Ovary (tissue), 9 donors: ENCODE measurements around the gene RPS3A. TPM values are rescaled to one million over a fixed set of nuclear protein-coding genes. Genes with fewer than 3 reads are reported as not detected.

Source experiments
- DNase-seq, 5 donors: peaks; one replicate each; pipeline ENCODE4 v3.0.0-alpha.2; 2019 to 2020
- H3K27ac ChIP-seq, 2 donors: fragments of 200-600 bp; one replicate each; pipeline versions ENCODE4 v1.5.1 to v1.8.0; 2019 to 2022
- H3K27me3 ChIP-seq: fragments of 200-600 bp; one replicate; pipeline ENCODE4 v1.8.0; 2022
- H3K36me3 ChIP-seq: fragments of 200-600 bp; sonication (generic); one replicate; pipeline ENCODE4 v1.5.1; 2019
- H3K4me1 ChIP-seq: one replicate; pipeline ENCODE4 v1.8.1; 2013; ENCODE audit warnings: mild to moderate bottlenecking, moderate library complexity; ENCODE audit not compliant: insufficient read depth
- H3K4me3 ChIP-seq: fragments of 200-600 bp; sonication (generic); one replicate; pipeline ENCODE4 v1.5.1; 2017
- H3K9me3 ChIP-seq, 2 donors: fragments of 200-600 bp in 1 of 2; sonication (generic) in 1 of 2; one replicate each; pipeline versions ENCODE4 v1.5.1 to v1.8.1; 2013 to 2019; ENCODE audit warnings: mild to moderate bottlenecking in 1 of 2, moderate library complexity in 1 of 2
- CTCF ChIP-seq, 3 donors: fragments of 450-650 bp in 2 of 3; fragments of 200-600 bp in 1 of 3; IDR thresholded peaks; one replicate each; pipeline versions ENCODE4 v1.5.1 to v1.8.0; 2016 to 2022; ENCODE audit warnings: antibody characterized with exemption in 3 of 3, mild to moderate bottlenecking in 1 of 3
- EP300 ChIP-seq: sonication (generic); formaldehyde crosslinking; IDR thresholded peaks from one replicate; pipeline ENCODE4 v1.6.1; 2017; ENCODE audit warnings: antibody characterized with exemption
- POLR2A ChIP-seq: fragments of 450-650 bp; IDR thresholded peaks from one replicate; pipeline ENCODE4 v1.6.1; 2017; ENCODE audit warnings: antibody characterized with exemption, mild to moderate bottlenecking, moderate library complexity
- WGBS, 3 donors: extraction: QIAGEN DNeasy Blood & Tissue Kit in 1 of 3; methylation state at CpG; one replicate each; pipeline versions ENCODE4 v1.1.5 to v1.1.7; 2013 to 2017; 5-methylcytosine and 5-hydroxymethylcytosine counted together
- intact Hi-C, 4 donors: fragments of 100-400 bp; cut with DNase I; formaldehyde crosslinking; loops; one replicate each; pipeline versions ENCODE4 v1.11.0 to v1.15.1; 2022 to 2023
- polyA plus RNA-seq, 2 donors: library from polyadenylated mRNA; stranded (reverse); fragments of 200-250 nt in 1 of 2; fragments of 350-450 nt in 1 of 2; fragmentation: Illumina TruSeq in 1 of 2; extraction: RNeasy Lipid Tissue Mini Kit (QIAGEN cat#74804) in 1 of 2; gene quantifications; one replicate each; pipeline ENCODE4 v1.2.3, GENCODE V29; 2013 to 2014
- total RNA-seq, 7 donors: library from RNA; depleted of rRNA in 2 of 7; stranded (reverse); fragments of >200 nt in 2 of 7; fragmentation: NEBNext Ultra II Directional in 3 of 7; extraction: Animal tissue kit (Norgen Biotek cat#: 25700) in 3 of 7; gene quantifications; one replicate each; pipeline versions ENCODE4 v1.1.0 to v1.2.4, GENCODE V29; 2016 to 2023
- donor health status: DM: no; HTN: no; CAD: no; lungs with moderate emphysema.
- donor health status: DM: no; HTN: no; CAD: no.
- donor health status: Bipolar disorder and iron deficiency.
- donor health status: DM: yes; HTN: yes; CAD: no.
- donor health status: DM: no; HTN: no; CAD: no.
- donor health status: DM: yes; HTN: yes; CAD: no.

The RPS3A gene
- total and polyA plus RNA-seq, 9 donors = 3,970 to 14,418 (median 5,892) TPM

- H3K27me3 ChIP-seq = no peaks in the 10 kb centered on the region
- H3K4me1 ChIP-seq = peaks cover 1% of the 10 kb centered on the region
- no peak overlapping the region for H3K27ac ChIP-seq
- WGBS, 3 donors = 87 to 96% (median 91%) methylated on average over 3 of the region's 3 CpGs
- TF ChIP-seq POLR2A (no peak), EP300 (no peak), CTCF (IDR thresholded peaks at IDR 0.05) (no peak)
- H3K9me3 ChIP-seq = no peaks in the 10 kb centered on the region
- intact Hi-C loops = no loop called here
- no peaks in the 10 kb centered on the region for H3K36me3 ChIP-seq
- H3K4me3 ChIP-seq = no peak overlapping the region
- DNase-seq = no peak
Observed at GRCh38 chr4:151097759-151098158, 1.7 kb upstream of the RPS3A start.

GRCh38 chr4:151098979-151099228 lies 524 bp upstream of the RPS3A start:
- no peak for TF ChIP-seq EP300
- intact Hi-C loops = no loop called here
- no peak for DNase-seq
- Histone ChIP-seq H3K9me3 (no peaks in the 10 kb centered on the region), H3K27ac (no peak overlapping the region), H3K36me3 (no peaks in the 10 kb centered on the region), H3K27me3 (no peaks in the 10 kb centered on the region), H3K4me3 (peak overlapping the region; percentile 77), H3K4me1 (peaks cover 1% of the 10 kb centered on the region)
- 13 to 22% (median 19%) methylated on average over 8 of the region's 8 CpGs for WGBS, 3 donors

- Histone ChIP-seq H3K9me3 (no peaks in the 10 kb centered on the region), H3K36me3 (no peaks in the 10 kb centered on the region), H3K4me3 (peak overlapping the region; percentile 77), H3K27me3 (no peaks in the 10 kb centered on the region), H3K4me1 (peaks cover 1% of the 10 kb centered on the region), H3K27ac (peak overlapping the region; percentile 72 to 89)
- TF ChIP-seq CTCF (IDR thresholded peaks at IDR 0.05) = no peak
- no peak for TF ChIP-seq POLR2A
- no peak for TF ChIP-seq EP300
- no peak for DNase-seq
- WGBS, 3 donors = 0 to 2% (median 0%) methylated on average over 12 to 13 of the region's 13 CpGs
- intact Hi-C loops = no loop called here
Observed at GRCh38 chr4:151099976-151100417, 569 bp downstream of the RPS3A start.

GRCh38 chr4:151100531-151100930 lies 1.1 kb downstream of the RPS3A start:
- Histone ChIP-seq H3K27ac (no peak overlapping the region), H3K36me3 (no peaks in the 10 kb centered on the region)

GRCh38 chr4:151103758-151104157 lies 4.3 kb downstream of the RPS3A start:
- WGBS, 3 donors = 59 to 70% (median 70%) methylated on average over 2 of the region's 2 CpGs
- intact Hi-C loops = no loop called here
- TF ChIP-seq EP300 (no peak), CTCF (IDR thresholded peaks at IDR 0.05) (no peak), POLR2A (no peak)

More at GRCh38 chr4:151100531-151100930, 1.1 kb downstream of the RPS3A start:
- TF ChIP-seq POLR2A = no peak
- no peak for TF ChIP-seq CTCF (IDR thresholded peaks at IDR 0.05)
- TF ChIP-seq EP300 = no peak
- WGBS, 3 donors = 1 to 10% (median 7%) methylated on average over 3 of the region's 3 CpGs
- Histone ChIP-seq H3K4me3 (peak overlapping the region; percentile 77), H3K9me3 (no peaks in the 10 kb centered on the region), H3K27me3 (no peaks in the 10 kb centered on the region), H3K4me1 (peaks cover 1% of the 10 kb centered on the region)
- DNase-seq = no peak
- intact Hi-C loops = no loop called here

More at GRCh38 chr4:151103758-151104157, 4.3 kb downstream of the RPS3A start:
- Histone ChIP-seq H3K27ac (no peak overlapping the region), H3K9me3 (no peaks in the 10 kb centered on the region), H3K36me3 (no peaks in the 10 kb centered on the region), H3K27me3 (no peaks in the 10 kb centered on the region), H3K4me3 (no peak overlapping the region), H3K4me1 (peaks cover 3% of the 10 kb centered on the region)
- no peak for DNase-seq
